GM12878 (cell line): Measurements from ENCODE around the gene AP3S1. TPM values are rescaled to one million over a fixed set of nuclear protein-coding genes. Genes with fewer than 3 reads are reported as not detected.

Experiments
- ATAC-seq: fragments of 200-7000 bp; cut with Tn5 transposase; 3 replicates; pipeline ENCODE4 v1.9.1; 2020; ENCODE audit warnings: mild to moderate bottlenecking, moderate library complexity
- BruUV-seq: library from RNA; stranded (reverse); fragments of 400-500 nt; replicated peaks from 2 replicates; lab custom pipeline; 2021; lab: Mats Ljungman, UMichigan
- CTCF ChIA-PET: fragments of 300-600 bp; sonication (Branson Sonifier 250); formaldehyde crosslinking; extraction: SDS; loops from one replicate; lab custom pipeline; 2021; ENCODE audit warnings: inconsistent platforms; lab: Yijun Ruan, JAX
- POLR2A ChIA-PET: fragments of 350-600 bp; formaldehyde crosslinking; extraction: SDS; loops from one replicate; lab custom pipeline; 2021; ENCODE audit warnings: inconsistent platforms; lab: Charles Lee
- RAD21 ChIA-PET: fragments of 300-600 bp; sonication (Branson Sonifier 250); formaldehyde crosslinking; loops from one replicate; lab custom pipeline; 2023; ENCODE audit warnings: antibody characterized with exemption; ENCODE audit not compliant: unreplicated experiment; lab: Charles Lee
- SMC1A ChIA-PET: fragments of 300-600 bp; sonication (Branson Sonifier 250); formaldehyde crosslinking; loops from one replicate; lab custom pipeline; 2023; ENCODE audit not compliant: unreplicated experiment, uncharacterized antibody; lab: Charles Lee
- DNase-seq: peaks from one replicate; pipeline ENCODE4 v3.0.0-alpha.2; 2011; ENCODE audit warnings: low read depth, low spot score
- FAIRE-seq: peaks from 3 replicates; lab custom pipeline; 2011; peaks lifted over from hg19 to GRCh38; lab: Jason Lieb, UNC
- H2AFZ ChIP-seq: 2 replicates; pipeline ENCODE4 v1.6.0; 2011; ENCODE audit warnings: low read depth, low read length, control low read depth; ENCODE audit not compliant: control insufficient read depth
- H3K27ac ChIP-seq: 2 replicates; pipeline ENCODE4 v1.5.1; 2011; ENCODE audit warnings: control low read depth; ENCODE audit not compliant: control insufficient read depth, insufficient read depth
- H3K27me3 ChIP-seq, 2 experiments: replicated peaks in 1 of 2; 2 replicates each; pipeline versions ENCODE4 v1.6.0 to v1.6.1; 2011; ENCODE audit warnings: low read length in 1 of 2; ENCODE audit not compliant: control insufficient read depth in 2 of 2, insufficient read depth in 2 of 2
- H3K36me3 ChIP-seq, 2 experiments: 2 replicates each; pipeline ENCODE4 v1.5.1; 2011; ENCODE audit warnings: low read length in 1 of 2; ENCODE audit not compliant: control insufficient read depth in 2 of 2, insufficient read depth in 2 of 2
- H3K4me1 ChIP-seq: 2 replicates; pipeline ENCODE4 v1.6.1; 2011; ENCODE audit warnings: mild to moderate bottlenecking, low read length, moderate library complexity, mixed read lengths; ENCODE audit not compliant: control insufficient read depth, insufficient read depth
- H3K4me2 ChIP-seq: 2 replicates; pipeline ENCODE4 v1.6.0; 2011; ENCODE audit warnings: control low read depth; ENCODE audit not compliant: control insufficient read depth, insufficient read depth
- H3K4me3 ChIP-seq: fragments of 200-600 bp; sonication (generic); 2 replicates; pipeline ENCODE4 v1.5.1; 2016
- H3K79me2 ChIP-seq: 2 replicates; pipeline ENCODE4 v1.6.0; 2011; ENCODE audit warnings: low read length; ENCODE audit not compliant: control insufficient read depth, insufficient read depth
- H3K9ac ChIP-seq: 2 replicates; pipeline ENCODE4 v1.8.0; 2011; ENCODE audit warnings: low read length, control low read depth, mixed read lengths; ENCODE audit not compliant: control insufficient read depth, insufficient read depth
- H3K9me3 ChIP-seq: replicated peaks from 3 replicates; pipeline ENCODE4 v1.5.1; 2011; ENCODE audit warnings: mild to moderate bottlenecking, low read length; ENCODE audit not compliant: control insufficient read depth, insufficient read depth
- H4K20me1 ChIP-seq: 2 replicates; pipeline ENCODE4 v1.6.0; 2011; ENCODE audit not compliant: control insufficient read depth, insufficient read depth
- BMI1 ChIP-seq: fragments of 450-650 bp; IDR thresholded peaks from 2 replicates; pipeline ENCODE4 v1.6.1; 2016; ENCODE audit warnings: mild to moderate bottlenecking, moderate library complexity, borderline replicate concordance
- BRCA1 ChIP-seq: IDR thresholded peaks from 2 replicates; pipeline ENCODE4 v1.6.1; 2011; ENCODE audit warnings: low read depth, low read length, improper control_type of control experiment
- CEBPB ChIP-seq, 2 experiments: fragments of 150-350 bp in 1 of 2; IDR thresholded peaks; 2 replicates each; pipeline ENCODE4 v1.6.1; 2012 to 2014; ENCODE audit warnings: low read depth in 2 of 2, low read length in 2 of 2, borderline replicate concordance in 1 of 2, inconsistent platforms in 1 of 2
- CHD4 ChIP-seq: fragments of 200-600 bp; sonication (generic); IDR thresholded peaks from 2 replicates; pipeline ENCODE4 v1.6.1; 2016; ENCODE audit warnings: mild to moderate bottlenecking
- EZH2 ChIP-seq: IDR thresholded peaks from 2 replicates; pipeline ENCODE4 v1.6.1; 2012; ENCODE audit warnings: low read depth, mild to moderate bottlenecking, control low read depth, inconsistent platforms, low read length, borderline replicate concordance; ENCODE audit not compliant: control insufficient read depth
- GATAD2B ChIP-seq: fragments of 450-650 bp; conservative IDR thresholded peaks from 2 replicates; pipeline ENCODE4 v1.6.1; 2017; ENCODE audit warnings: low read depth, mild to moderate bottlenecking, moderate library complexity
- MEF2B ChIP-seq: fragments of 450-650 bp; IDR thresholded peaks from 2 replicates; pipeline ENCODE4 v1.6.1; 2018; ENCODE audit warnings: mild to moderate bottlenecking, moderate library complexity; ENCODE audit not compliant: partially characterized antibody, poor library complexity, severe bottlenecking
- NR2C2 ChIP-seq: IDR thresholded peaks from 2 replicates; pipeline ENCODE4 v1.6.1; 2011; ENCODE audit warnings: borderline replicate concordance, low read depth; ENCODE audit not compliant: control insufficient read depth, insufficient read length
- RBBP5 ChIP-seq: fragments of 200-600 bp; sonication (generic); conservative IDR thresholded peaks from 2 replicates; pipeline ENCODE4 v1.6.1; 2016
- RCOR1 ChIP-seq: conservative IDR thresholded peaks from 2 replicates; pipeline ENCODE4 v1.6.1; 2012; ENCODE audit warnings: low read depth, low read length, improper control_type of control experiment
- SP1 ChIP-seq: IDR thresholded peaks from one replicate; pipeline ENCODE4 v1.6.1; 2011; ENCODE audit warnings: low read depth, low read length
- SUZ12 ChIP-seq: fragments of 200-600 bp; sonication (generic); IDR thresholded peaks from one replicate; pipeline ENCODE4 v1.6.1; 2018; ENCODE audit warnings: antibody characterized with exemption, mild to moderate bottlenecking; ENCODE audit not compliant: unreplicated experiment
- USF1 ChIP-seq: IDR thresholded peaks from 2 replicates; pipeline ENCODE4 v1.6.1; 2011; ENCODE audit warnings: borderline replicate concordance, low read depth, mild to moderate bottlenecking, moderate library complexity, mixed read lengths, low read length; ENCODE audit not compliant: insufficient read depth; ENCODE audit errors: extremely low read length
- WGBS: methylation state at CpG from one replicate; pipeline ENCODE4 v1.1.6; 2016; ENCODE audit warnings: low lambda C conversion rate; ENCODE audit not compliant: insufficient replicate concordance, insufficient coverage; ENCODE audit errors: missing lambda C conversion rate; 5-methylcytosine and 5-hydroxymethylcytosine counted together
- in situ Hi-C: fragments of 300-500 bp; cut with MboI; formaldehyde crosslinking; loops from 9 replicates; pipeline ENCODE4 v1.14.3; 2018; ENCODE audit warnings: mixed read lengths
- intact Hi-C: fragments of 100-400 bp; cut with micrococcal nuclease; formaldehyde crosslinking; loops from one replicate; pipeline ENCODE4 v1.14.2; 2022; ENCODE audit not compliant: unreplicated experiment
- polyA plus RNA-seq, 11 experiments: library from polyadenylated mRNA; depleted of rRNA in 4 of 11; unstranded in 6 of 11; stranded (reverse) in 5 of 11; fragments of >200 nt; fragmentation: Nextera tagmentation in 4 of 11; fragmentation: Illumina TruSeq in 1 of 11; extraction: Ambion mirVana in 4 of 11; extraction: Trizol in 1 of 11; gene quantifications; 1 replicate in 1 of 11; 2 replicates in 10 of 11; pipeline versions ENCODE4 v1.2.1 to v1.2.3, GENCODE V29; 2011 to 2016; ENCODE audit warnings: inconsistent platforms in 2 of 11, missing spikeins in 2 of 11, low read depth in 1 of 11
- total RNA-seq, 4 experiments: library from RNA; depleted of rRNA in 3 of 4; stranded (reverse); fragments of >200 nt in 3 of 4; fragmentation: Illumina TruSeq in 1 of 4; extraction: Trizol in 1 of 4; gene quantifications; 2 replicates each; pipeline versions ENCODE4 v1.2.1 to v1.2.3, GENCODE V29; 2013 to 2021

Gene AP3S1
- total and polyA plus RNA-seq, 10 of the 15 experiments (the other 5 are each of a cell fraction or from before 2014, with no cell fraction given), result 36.4 to 137 (median 67.5) TPM

GRCh38 chr5:115813719-115814118, 28.0 kb upstream of the AP3S1 start (continued):
- TF ChIP-seq CEBPB (IDR thresholded peaks at IDR 0.05; ENCODE audit: borderline replicate concordance in 1 of 2, low read depth in 2 of 2, low read length in 2 of 2) (no peak), MEF2B (no peak), USF1 (no peak), BRCA1 (no peak), CHD4 (no peak), NR2C2 (no peak), GATAD2B (no peak), RCOR1 (no peak), RBBP5 (no peak)
- TF ChIP-seq, all 136 proteins: peak for 0

GRCh38 chr5:115815006-115815692, 26.6 kb upstream of the AP3S1 start:
- Histone ChIP-seq H3K79me2 (no peaks in the 10 kb centered on the region), H3K9me3 (no peaks in the 10 kb centered on the region), H3K27ac (no peak overlapping the region), H3K4me3 (no peak overlapping the region), H4K20me1 (no peaks in the 10 kb centered on the region), H3K4me1 (no peaks in the 10 kb centered on the region), H3K4me2 (no peak overlapping the region), H3K36me3 (no peaks in the 10 kb centered on the region)
- RAD21 ChIA-PET, result interaction anchor here (1.3 kb wide), 1 partner anchor 17 kb away, joined by 3 read pairs; no protein-coding TSS in a partner anchor
- WGBS, result 18% methylated on average over 21 of the region's 21 CpGs
- BruUV-seq, result no TSS peak
- CTCF ChIA-PET, result no interaction called here
- ATAC-seq, result no peak
- intact Hi-C loops, result no loop called here
- no peak for DNase-seq
- SMC1A ChIA-PET, result no interaction called here
- TF ChIP-seq SUZ12, result peak; percentile 39
- TF ChIP-seq SP1, result no peak
- no peak for TF ChIP-seq BMI1
- 0 out of 2 replicates have a peak, but pooled peaks have one; percentile 60 for TF ChIP-seq EZH2
- TF ChIP-seq, all 136 proteins: peak for 2
- FAIRE-seq, result no peak
- H3K9ac ChIP-seq, result no peak overlapping the region
- H3K27me3 ChIP-seq, result peaks cover 12 to 23% of the 10 kb centered on the region in 2 experiments
- H2AFZ ChIP-seq, result no peak overlapping the region
- POLR2A ChIA-PET, result interaction anchor here (0.5 kb wide), 1 partner anchor 712 kb away, joined by 4 read pairs; no protein-coding TSS in a partner anchor
- in situ Hi-C loops, result no loop called here
